ENCODE measurements around the gene INPP5D. TPM values are rescaled to one million over a fixed set of nuclear protein-coding genes. Genes with fewer than 3 reads are reported as not detected.

INPP5D gene
- total and polyA plus RNA-seq, 2 donors (not counting 1 experiment from before 2014, with no cell fraction given) = 0.01 to 0.33 TPM

- Histone ChIP-seq H3K79me2 (ENCODE audit: control insufficient read depth, insufficient read depth, low read length) (no peaks in the 10 kb centered on the region), H3K4me2 (ENCODE audit: extremely low read depth, insufficient read depth, low read length) (no peak overlapping the region), H3K27ac (ENCODE audit: insufficient read depth, low read length) (no peak overlapping the region), H3K4me1 (ENCODE audit: control insufficient read depth, extremely low read depth, insufficient read depth, low read length) (no peaks in the 10 kb centered on the region), H3K9me3 (ENCODE audit: control insufficient read depth, insufficient read depth, low read depth, low read length) (no peaks in the 10 kb centered on the region), H2AFZ (ENCODE audit: low read length) (no peak overlapping the region), H3K36me3 (ENCODE audit: control insufficient read depth, insufficient read depth, low read length) (no peaks in the 10 kb centered on the region), H3K4me3 (replicated peaks in 1 of 4; ENCODE audit: control extremely low read depth in 1 of 4, insufficient read depth in 1 of 4, low read depth in 3 of 4, low read length in 4 of 4) (no peak overlapping the region), H4K20me1 (ENCODE audit: control insufficient read depth, extremely low read depth, insufficient read depth, low read length) (no peaks in the 10 kb centered on the region), H3K9ac (ENCODE audit: insufficient read depth, low read length) (no peak overlapping the region), H3K27me3 (ENCODE audit: control insufficient read depth, insufficient read depth, low read length) (peaks cover 2% of the 10 kb centered on the region)
- TF ChIP-seq CTCF (conservative IDR thresholded peaks at IDR 0.05 in 1 of 2, IDR thresholded peaks at IDR 0.05 in 1 of 2; ENCODE audit: low read depth in 1 of 2, low read length in 2 of 2) = no peak
- TF ChIP-seq EZH2 (IDR thresholded peaks at IDR 0.05; ENCODE audit: low read length, missing control alignments) = no peak
- DNase-seq (ENCODE audit: low read depth in 2 of 2) = peak in 1 of 2 donors; percentile 26
These were observed 124.5 kb downstream of the INPP5D start for GRCh38 chr2:233184669-233185068.

- H4K20me1 ChIP-seq (ENCODE audit: control insufficient read depth, extremely low read depth, insufficient read depth, low read length) = no peaks in the 10 kb centered on the region
- H3K9me3 ChIP-seq (ENCODE audit: control insufficient read depth, insufficient read depth, low read depth, low read length) = no peaks in the 10 kb centered on the region
- no peak overlapping the region for H3K4me3 ChIP-seq (replicated peaks in 1 of 4; ENCODE audit: control extremely low read depth in 1 of 4, insufficient read depth in 1 of 4, low read depth in 3 of 4, low read length in 4 of 4)
- no peak overlapping the region for H2AFZ ChIP-seq (ENCODE audit: low read length)
- DNase-seq (ENCODE audit: low read depth in 2 of 2) = no peak
- H3K27me3 ChIP-seq (ENCODE audit: control insufficient read depth, insufficient read depth, low read length) = peaks cover 2% of the 10 kb centered on the region
- H3K36me3 ChIP-seq (ENCODE audit: control insufficient read depth, insufficient read depth, low read length) = no peaks in the 10 kb centered on the region
- H3K4me2 ChIP-seq (ENCODE audit: extremely low read depth, insufficient read depth, low read length) = no peak overlapping the region
- TF ChIP-seq EZH2 (IDR thresholded peaks at IDR 0.05; ENCODE audit: low read length, missing control alignments) (no peak), CTCF (conservative IDR thresholded peaks at IDR 0.05 in 1 of 2, IDR thresholded peaks at IDR 0.05 in 1 of 2; ENCODE audit: low read depth in 1 of 2, low read length in 2 of 2) (no peak)
- no peaks in the 10 kb centered on the region for H3K79me2 ChIP-seq (ENCODE audit: control insufficient read depth, insufficient read depth, low read length)
- H3K9ac ChIP-seq (ENCODE audit: insufficient read depth, low read length) = no peak overlapping the region
- no peak overlapping the region for H3K27ac ChIP-seq (ENCODE audit: insufficient read depth, low read length)
- H3K4me1 ChIP-seq (ENCODE audit: control insufficient read depth, extremely low read depth, insufficient read depth, low read length) = no peaks in the 10 kb centered on the region
These were observed 125.2 kb downstream of the INPP5D start for GRCh38 chr2:233185330-233185729.

GRCh38 chr2:233185963-233186362 is 125.8 kb downstream of the INPP5D start:
- Histone ChIP-seq H3K4me1 (ENCODE audit: control insufficient read depth, extremely low read depth, insufficient read depth, low read length) (no peaks in the 10 kb centered on the region), H3K27ac (ENCODE audit: insufficient read depth, low read length) (no peak overlapping the region), H3K4me3 (replicated peaks in 1 of 4; ENCODE audit: control extremely low read depth in 1 of 4, insufficient read depth in 1 of 4, low read depth in 3 of 4, low read length in 4 of 4) (no peak overlapping the region), H4K20me1 (ENCODE audit: control insufficient read depth, extremely low read depth, insufficient read depth, low read length) (no peaks in the 10 kb centered on the region), H3K9me3 (ENCODE audit: control insufficient read depth, insufficient read depth, low read depth, low read length) (no peaks in the 10 kb centered on the region), H3K36me3 (ENCODE audit: control insufficient read depth, insufficient read depth, low read length) (no peaks in the 10 kb centered on the region), H3K27me3 (ENCODE audit: control insufficient read depth, insufficient read depth, low read length) (peaks cover 2% of the 10 kb centered on the region), H3K79me2 (ENCODE audit: control insufficient read depth, insufficient read depth, low read length) (no peaks in the 10 kb centered on the region), H2AFZ (ENCODE audit: low read length) (no peak overlapping the region), H3K9ac (ENCODE audit: insufficient read depth, low read length) (no peak overlapping the region), H3K4me2 (ENCODE audit: extremely low read depth, insufficient read depth, low read length) (no peak overlapping the region)
- TF ChIP-seq EZH2 (IDR thresholded peaks at IDR 0.05; ENCODE audit: low read length, missing control alignments) = no peak
- TF ChIP-seq CTCF (conservative IDR thresholded peaks at IDR 0.05 in 1 of 2, IDR thresholded peaks at IDR 0.05 in 1 of 2; ENCODE audit: low read depth in 1 of 2, low read length in 2 of 2) = no peak
- DNase-seq (ENCODE audit: low read depth in 2 of 2) = no peak

Measured in fibroblast of lung (primary cell).